IMR-90 (cell line): Measurements from ENCODE around the gene TGM4. TPM values are rescaled to one million over a fixed set of nuclear protein-coding genes. Genes with fewer than 3 reads are reported as not detected.

Experiments used
- ATAC-seq: fragments of 200-7000 bp; cut with Tn5 transposase; 2 replicates; pipeline ENCODE4 v1.9.1; 2020; ENCODE audit warnings: low read depth, mild to moderate bottlenecking, moderate library complexity
- BruUV-seq: library from RNA; stranded (reverse); fragments of 400-500 nt; replicated peaks from 2 replicates; lab custom pipeline; 2021; lab: Mats Ljungman, UMichigan
- CTCF ChIA-PET: fragments of 300-600 bp; formaldehyde crosslinking; extraction: SDS; loops from one replicate; lab custom pipeline; 2021; ENCODE audit warnings: antibody characterized with exemption; lab: Yijun Ruan, JAX
- POLR2A ChIA-PET: fragments of 300-600 bp; sonication (Branson Sonifier 250); formaldehyde crosslinking; loops from one replicate; lab custom pipeline; 2022; ENCODE audit warnings: antibody characterized with exemption; ENCODE audit not compliant: unreplicated experiment; lab: Charles Lee
- DNase-seq: peaks from one replicate; pipeline ENCODE4 v3.0.0; 2013
- H2AFZ ChIP-seq: replicated peaks from 2 replicates; pipeline ENCODE3; 2013; ENCODE audit warnings: low read length, mild to moderate bottlenecking; ENCODE audit not compliant: poor library complexity
- H2AK5ac ChIP-seq: 2 replicates; pipeline ENCODE4 v1.6.1; 2013; ENCODE audit warnings: low read depth, low read length, inconsistent platforms
- H2AK9ac ChIP-seq: replicated peaks from 2 replicates; pipeline ENCODE3; 2013; ENCODE audit warnings: mild to moderate bottlenecking, low read depth, low read length, moderate library complexity; ENCODE audit not compliant: poor library complexity
- H2BK120ac ChIP-seq: 2 replicates; pipeline ENCODE4 v1.6.1; 2013; ENCODE audit warnings: low read depth, low read length, inconsistent platforms
- H2BK15ac ChIP-seq: 3 replicates; pipeline ENCODE4 v1.6.1; 2013; ENCODE audit warnings: low read depth, low read length, inconsistent platforms
- H2BK20ac ChIP-seq: 2 replicates; pipeline ENCODE4 v1.6.1; 2013; ENCODE audit warnings: low read depth, mild to moderate bottlenecking, inconsistent platforms, low read length, moderate library complexity
- H2BK5ac ChIP-seq: 2 replicates; pipeline ENCODE4 v1.6.1; 2013; ENCODE audit warnings: mild to moderate bottlenecking, low read depth, low read length, inconsistent platforms; ENCODE audit not compliant: poor library complexity, severe bottlenecking
- H3K14ac ChIP-seq: replicated peaks from 2 replicates; pipeline ENCODE4 v1.6.1; 2013; ENCODE audit warnings: low read depth, low read length, inconsistent platforms
- H3K18ac ChIP-seq: 2 replicates; pipeline ENCODE4 v1.6.1; 2013; ENCODE audit warnings: low read depth, low read length, control low read depth
- H3K23ac ChIP-seq: 2 replicates; pipeline ENCODE4 v1.6.1; 2013; ENCODE audit warnings: low read depth, low read length, inconsistent platforms
- H3K27ac ChIP-seq: 2 replicates; pipeline ENCODE4 v1.5.1; 2013; ENCODE audit warnings: mild to moderate bottlenecking, control low read depth, low read length; ENCODE audit not compliant: insufficient read depth
- H3K27me3 ChIP-seq: 2 replicates; pipeline ENCODE4 v1.6.1; 2013; ENCODE audit warnings: low read length; ENCODE audit not compliant: control insufficient read depth, insufficient read depth
- H3K36me3 ChIP-seq: 2 replicates; pipeline ENCODE4 v1.6.1; 2013; ENCODE audit warnings: low read length, mixed read lengths; ENCODE audit not compliant: control insufficient read depth, insufficient read depth
- H3K4ac ChIP-seq: 2 replicates; pipeline ENCODE4 v1.6.1; 2013; ENCODE audit warnings: low read depth, low read length, inconsistent platforms
- H3K4me1 ChIP-seq: 2 replicates; pipeline ENCODE4 v1.6.1; 2013; ENCODE audit warnings: low read length, mixed read lengths; ENCODE audit not compliant: control insufficient read depth, insufficient read depth
- H3K4me2 ChIP-seq: 2 replicates; pipeline ENCODE4 v1.6.1; 2013; ENCODE audit warnings: low read depth, mild to moderate bottlenecking, control low read depth, low read length, moderate library complexity
- H3K4me3 ChIP-seq: 2 replicates; pipeline ENCODE4 v1.5.1; 2013; ENCODE audit warnings: low read depth, mild to moderate bottlenecking, control low read depth, low read length, moderate library complexity; ENCODE audit not compliant: insufficient read depth
- H3K56ac ChIP-seq: 2 replicates; pipeline ENCODE4 v1.6.1; 2013; ENCODE audit warnings: low read length, inconsistent platforms; ENCODE audit not compliant: insufficient read depth; ENCODE audit errors: extremely low read depth
- H3K79me1 ChIP-seq, 2 experiments: 2 replicates each; pipeline ENCODE4 v1.6.1; 2013; ENCODE audit warnings: low read length in 2 of 2, inconsistent platforms in 1 of 2, low read depth in 1 of 2
- H3K9ac ChIP-seq: 2 replicates; pipeline ENCODE4 v1.6.1; 2013; ENCODE audit warnings: low read depth, low read length, control low read depth
- H3K9me1 ChIP-seq: 2 replicates; pipeline ENCODE4 v1.6.1; 2013; ENCODE audit warnings: low read length, inconsistent platforms; ENCODE audit not compliant: insufficient read depth
- H3K9me3 ChIP-seq: 2 replicates; pipeline ENCODE4 v1.6.1; 2013; ENCODE audit warnings: low read length; ENCODE audit not compliant: control insufficient read depth, insufficient read depth
- H4K20me1 ChIP-seq: 2 replicates; pipeline ENCODE4 v1.6.1; 2013; ENCODE audit warnings: low read length, inconsistent platforms; ENCODE audit not compliant: insufficient read depth
- H4K5ac ChIP-seq: 2 replicates; pipeline ENCODE4 v1.6.1; 2013; ENCODE audit warnings: mild to moderate bottlenecking, low read depth, low read length, control low read depth
- H4K8ac ChIP-seq, 2 experiments: 2 replicates each; pipeline ENCODE4 v1.6.1; 2013; ENCODE audit warnings: low read depth in 2 of 2, low read length in 2 of 2, control low read depth in 1 of 2, inconsistent platforms in 1 of 2
- H4K91ac ChIP-seq: 2 replicates; pipeline ENCODE4 v1.6.1; 2013; ENCODE audit warnings: low read depth, low read length, inconsistent platforms; ENCODE audit not compliant: insufficient read depth
- CEBPB ChIP-seq: IDR thresholded peaks from 2 replicates; pipeline ENCODE4 v1.6.1; 2012; ENCODE audit warnings: low read depth, low read length, improper control_type of control experiment
- CTCF ChIP-seq: conservative IDR thresholded peaks from 2 replicates; pipeline ENCODE4 v1.5.1; 2012; ENCODE audit warnings: mild to moderate bottlenecking, low read depth, low read length, improper control_type of control experiment
- WGBS, 2 experiments: methylation state at CpG; one replicate each; pipeline versions ENCODE4 v1.1.5 to v1.1.7; 2013; ENCODE audit warnings: missing lambda C conversion rate in 2 of 2; ENCODE audit not compliant: insufficient read length in 1 of 2; ENCODE audit errors: extremely low coverage in 2 of 2; 5-methylcytosine and 5-hydroxymethylcytosine counted together
- dilution Hi-C: fragments of 300-500 bp; cut with HindIII; formaldehyde crosslinking; loops from one replicate; pipeline ENCODE4 v1.14.3; 2018; ENCODE audit warnings: low sequenced_read_pairs; ENCODE audit not compliant: unreplicated experiment
- in situ Hi-C: fragments of 300-500 bp; cut with MboI; formaldehyde crosslinking; loops from 3 replicates; pipeline ENCODE4 v1.14.3; 2019; ENCODE audit warnings: low sequenced_read_pairs, inconsistent platforms, mixed read lengths
- intact Hi-C: fragments of 100-400 bp; cut with micrococcal nuclease; formaldehyde crosslinking; loops from 2 replicates; pipeline ENCODE4 v1.10.0; 2022
- polyA plus RNA-seq, 3 experiments: library from polyadenylated mRNA; depleted of rRNA; stranded (reverse); fragments of >200 nt; gene quantifications; 2 replicates each; pipeline ENCODE4 v1.2.3, GENCODE V29; 2012; ENCODE audit warnings: low replicate concordance in 1 of 3
- total RNA-seq: library from RNA; depleted of rRNA; stranded (reverse); fragments of >200 nt; gene quantifications from 2 replicates; pipeline ENCODE4 v1.2.3, GENCODE V29; 2012

Gene TGM4
- total and polyA plus RNA-seq, 2 of the 4 experiments (the other 2 are of a cell fraction), result under 0.01 to 0.10 TPM

- peak overlapping the region; percentile 97; the same call in 2 of the 3 replicates for H2BK15ac ChIP-seq
- in situ Hi-C loops, result loop anchor here (25.0 kb wide), 1 partner anchor 550 kb away; the partner anchor contains the start of gene TCAIM
- no peak overlapping the region; a peak in 1 of 4 replicates for H4K8ac ChIP-seq
- H2AFZ ChIP-seq, result peak overlapping the region; percentile 58
- peak overlapping the region; percentile 97 for H2BK20ac ChIP-seq
- no peak overlapping the region for H3K4me2 ChIP-seq
- H4K20me1 ChIP-seq, result no peaks in the 10 kb centered on the region
- peak overlapping the region; percentile 90 for H2AK9ac ChIP-seq
- no peak overlapping the region for H3K27ac ChIP-seq
- peaks cover 23% of the 10 kb centered on the region for H3K4me1 ChIP-seq
- TF ChIP-seq CTCF (no peak), CEBPB (no peak)
- ChIA-PET CTCF (no interaction called here), POLR2A (no interaction called here)
- no peaks in the 10 kb centered on the region for H3K36me3 ChIP-seq
- H3K9me3 ChIP-seq, result peaks cover 3% of the 10 kb centered on the region; the same call in 1 of the 2 replicates
- H4K5ac ChIP-seq, result no peak overlapping the region
- intact Hi-C loops, result no loop called here
- peak overlapping the region; percentile 99 for H2AK5ac ChIP-seq
- no TSS peak for BruUV-seq
- H3K27me3 ChIP-seq, result no peaks in the 10 kb centered on the region
- DNase-seq (no peak), ATAC-seq (no peak)
- no peak overlapping the region for H3K56ac ChIP-seq
- peaks cover 0 to 4% of the 10 kb centered on the region in 2 experiments; a peak in 1 of 4 replicates for H3K79me1 ChIP-seq
- H3K14ac ChIP-seq, result peak overlapping the region; percentile 50; the same call in 1 of the 2 replicates
- WGBS, 2 experiments, result 78% methylated on average over 4 of the region's 7 CpGs; no CpG with 5 or more reads in 1 of the 2 experiments
- H3K9me1 ChIP-seq, result peaks cover 33% of the 10 kb centered on the region
- peak overlapping the region; percentile 81 for H2BK120ac ChIP-seq
- H3K9ac ChIP-seq, result no peak overlapping the region
- H2BK5ac ChIP-seq, result peak overlapping the region; percentile 53
- no peak overlapping the region for H3K18ac ChIP-seq
- no peak overlapping the region for H3K4me3 ChIP-seq
- peak overlapping the region; percentile 90 for H3K4ac ChIP-seq
- dilution Hi-C loops, result no loop called here
- no peak overlapping the region for H3K23ac ChIP-seq
- H4K91ac ChIP-seq, result peak overlapping the region; percentile 90
These were observed 12.7 kb downstream of the TGM4 start for GRCh38 chr3:44887101-44887500.
